HepG2 (cell line): ENCODE data around the gene GABBR2. TPM values are rescaled to one million over a fixed set of nuclear protein-coding genes. Genes with fewer than 3 reads are reported as not detected.

Experiments used
- AGO2 ChIP-seq: fragments of 200-400 bp; formaldehyde crosslinking; optimal IDR thresholded peaks from 2 replicates; pipeline ENCODE3; 2017; ENCODE audit warnings: mild to moderate bottlenecking, low read depth, low read length, moderate library complexity
- ARID5B ChIP-seq: IDR thresholded peaks from 2 replicates; pipeline ENCODE4 v1.4.0; 2020; ENCODE audit warnings: mild to moderate bottlenecking, missing genetic modification reagents
- FOSL2 ChIP-seq: sonication (generic); formaldehyde crosslinking; IDR thresholded peaks from 2 replicates; pipeline ENCODE4 v1.4.0; 2020; ENCODE audit warnings: missing genetic modification reagents
- GATAD1 ChIP-seq: IDR thresholded peaks from 2 replicates; pipeline ENCODE4 v1.6.1; 2016; ENCODE audit warnings: missing genetic modification reagents, missing compliant biosample characterization
- HOXA9 ChIP-seq: sonication (generic); formaldehyde crosslinking; IDR thresholded peaks from 2 replicates; pipeline ENCODE4 v1.8.1; 2022; ENCODE audit warnings: missing genetic modification reagents, mild to moderate bottlenecking, moderate library complexity, borderline replicate concordance
- ISX ChIP-seq: sonication (generic); formaldehyde crosslinking; conservative IDR thresholded peaks from 2 replicates; pipeline ENCODE4 v1.5.0; 2020; ENCODE audit warnings: missing genetic modification reagents
- KDM5A ChIP-seq: fragments of 200-600 bp; sonication (generic); IDR thresholded peaks from 2 replicates; pipeline ENCODE4 v1.7.0; 2018; ENCODE audit warnings: antibody characterized with exemption, mild to moderate bottlenecking, low read length, borderline replicate concordance
- NKX3-1 ChIP-seq: sonication (generic); formaldehyde crosslinking; IDR thresholded peaks from 2 replicates; pipeline ENCODE4 v1.5.0; 2020; ENCODE audit warnings: missing genetic modification reagents
- POLR2AphosphoS5 ChIP-seq: IDR thresholded peaks from 2 replicates; pipeline ENCODE4 v1.6.1; 2012; ENCODE audit warnings: low read depth, low read length
- RAD21 ChIP-seq: fragments of 450-650 bp; formaldehyde crosslinking; IDR thresholded peaks from 2 replicates; pipeline ENCODE4 v1.5.0; 2020; ENCODE audit warnings: mild to moderate bottlenecking
- RBAK ChIP-seq: sonication (generic); formaldehyde crosslinking; IDR thresholded peaks from 2 replicates; pipeline ENCODE4 v1.5.1; 2020; ENCODE audit warnings: mild to moderate bottlenecking, missing genetic modification reagents
- SOX13 ChIP-seq, 3 experiments: fragments of 450-650 bp in 1 of 3; sonication (generic) in 1 of 3; formaldehyde crosslinking in 1 of 3; IDR thresholded peaks in 2 of 3; conservative IDR thresholded peaks in 1 of 3; 2 replicates each; pipeline versions ENCODE4 v1.5.0 to v1.6.1; 2016 to 2020; ENCODE audit warnings: antibody characterized with exemption in 1 of 3, mild to moderate bottlenecking in 1 of 3, missing compliant biosample characterization in 1 of 3, missing genetic modification reagents in 1 of 3, moderate library complexity in 1 of 3
- SP4 ChIP-seq: sonication (generic); formaldehyde crosslinking; IDR thresholded peaks from 2 replicates; pipeline ENCODE4 v1.8.1; 2023; ENCODE audit warnings: mild to moderate bottlenecking, missing genetic modification reagents
- THAP7 ChIP-seq: sonication (generic); formaldehyde crosslinking; IDR thresholded peaks from 2 replicates; pipeline ENCODE4 v1.8.1; 2023; ENCODE audit warnings: mild to moderate bottlenecking, missing genetic modification reagents
- U2AF2 ChIP-seq: fragments of 200-400 bp; formaldehyde crosslinking; IDR thresholded peaks from 2 replicates; pipeline ENCODE4 v1.6.1; 2017; ENCODE audit warnings: low read depth, mild to moderate bottlenecking, low read length
- ZBTB34 ChIP-seq: sonication (generic); formaldehyde crosslinking; IDR thresholded peaks from 2 replicates; pipeline ENCODE4 v1.8.0; 2022; ENCODE audit warnings: mild to moderate bottlenecking, missing genetic modification reagents
- ZKSCAN1 ChIP-seq: fragments of 150-350 bp; IDR thresholded peaks from 2 replicates; pipeline ENCODE4 v1.6.1; 2014; ENCODE audit warnings: low read length
- ZNF253 ChIP-seq: sonication (generic); formaldehyde crosslinking; IDR thresholded peaks from 2 replicates; pipeline ENCODE4 v1.8.0; 2022; ENCODE audit warnings: mild to moderate bottlenecking, missing genetic modification reagents, borderline replicate concordance
- ZNF850 ChIP-seq: sonication (generic); formaldehyde crosslinking; conservative IDR thresholded peaks from 2 replicates; pipeline ENCODE4 v1.9.0; 2021; ENCODE audit warnings: mild to moderate bottlenecking, missing genetic modification reagents
- ZNF883 ChIP-seq: sonication (generic); formaldehyde crosslinking; IDR thresholded peaks from 2 replicates; pipeline ENCODE4 v1.5.1; 2020; ENCODE audit warnings: mild to moderate bottlenecking, missing genetic modification reagents; ENCODE audit errors: not compliant biosample characterization
- polyA plus RNA-seq, 8 experiments: library from polyadenylated mRNA; depleted of rRNA in 3 of 8; stranded (reverse) in 7 of 8; unstranded in 1 of 8; fragments of >200 nt; fragmentation: Illumina TruSeq in 4 of 8; extraction: Trizol in 4 of 8; gene quantifications; 2 replicates each; pipeline versions ENCODE4 v1.2.1 to v1.2.3, GENCODE V29; 2011 to 2016; ENCODE audit warnings: low read depth in 4 of 8, missing spikeins in 1 of 8, mixed read lengths in 1 of 8; ENCODE audit not compliant: insufficient read depth in 1 of 8
- total RNA-seq, 5 experiments: library from RNA; depleted of rRNA; stranded (reverse); fragments of >200 nt; fragmentation: Illumina TruSeq; extraction: Trizol; gene quantifications; 2 replicates each; pipeline ENCODE4 v1.2.3, GENCODE V29; 2016; ENCODE audit warnings: low read depth in 1 of 5

Gene GABBR2
- total and polyA plus RNA-seq, 2 of the 13 experiments (the other 11 are each of a cell fraction or from before 2014, with no cell fraction given) = 0.02 TPM; not detected in 1

- no peak; the same call in 1 of the 2 replicates for TF ChIP-seq HOXA9
- TF ChIP-seq ZKSCAN1 = no peak
- TF ChIP-seq SP4 (CRISPR knock-in tag) = peak; percentile 86
- TF ChIP-seq AGO2 = peak; percentile 20
- TF ChIP-seq RBAK (CRISPR knock-in tag) = no peak
- TF ChIP-seq ZNF850 (CRISPR knock-in tag) = no peak
- no peak for TF ChIP-seq FOSL2 (CRISPR knock-in tag)
- TF ChIP-seq ZBTB34 (CRISPR knock-in tag) = 0 out of 2 replicates have a peak, but pooled peaks have one; percentile 82
- no peak for TF ChIP-seq U2AF2
- 0 out of 2 replicates have a peak, but pooled peaks have one; percentile 79 for TF ChIP-seq ZNF253 (CRISPR knock-in tag)
- TF ChIP-seq GATAD1 (CRISPR knock-in tag) = peak; percentile 77
- no peak; the same call in 1 of the 2 replicates for TF ChIP-seq KDM5A
- no peak; the same call in 1 of the 2 replicates for TF ChIP-seq RAD21 (CRISPR knock-in tag)
- no peak for TF ChIP-seq ZNF883 (CRISPR knock-in tag)
- TF ChIP-seq ISX (CRISPR knock-in tag) = 0 out of 2 replicates have a peak, but pooled peaks have one; percentile 65
- TF ChIP-seq ARID5B (CRISPR knock-in tag) = peak; percentile 43; the same call in 1 of the 2 replicates
- TF ChIP-seq POLR2AphosphoS5 = peak; percentile 63
- no peak for TF ChIP-seq THAP7 (CRISPR knock-in tag)
- no peak for TF ChIP-seq SOX13 (IDR thresholded peaks at IDR 0.05)
- TF ChIP-seq SOX13 (CRISPR knock-in tag; conservative IDR thresholded peaks at IDR 0.05 in 1 of 2, IDR thresholded peaks at IDR 0.05 in 1 of 2) = peak in 1 of 2 experiments; percentile 34; a peak in 1 of 4 replicates
- peak; percentile 86; the same call in 1 of the 2 replicates for TF ChIP-seq NKX3-1 (CRISPR knock-in tag)
Measured at GRCh38 chr9:98255578-98256296, 453.0 kb downstream of the GABBR2 start, which contains the start of gene TBC1D2 (continued).
